ENCODE data around the gene MS4A18.

The MS4A18 gene

DNA sequence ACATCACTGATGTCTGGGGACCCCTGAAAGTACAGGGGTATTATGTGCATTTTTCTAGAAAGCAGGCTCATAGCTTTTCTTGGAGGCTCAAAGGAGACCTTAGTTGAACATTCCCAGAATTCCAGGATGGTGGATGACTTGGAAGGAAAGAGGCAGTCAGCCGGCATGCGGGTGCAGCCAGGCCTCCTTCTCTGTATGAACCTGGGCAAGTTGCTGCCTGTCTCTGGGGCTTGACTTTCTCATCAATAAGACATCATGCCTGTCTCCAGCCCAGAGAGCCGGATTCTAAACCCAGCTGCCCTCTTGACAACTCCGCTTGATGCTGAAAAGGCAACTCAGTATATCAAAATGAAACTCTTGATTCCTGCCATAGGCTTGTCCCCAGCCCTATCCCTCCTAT, 44.8 kb downstream of the MS4A18 start:
- H3K36me3 Mint-ChIP-seq = no peaks in the 10 kb centered on the region

DNA sequence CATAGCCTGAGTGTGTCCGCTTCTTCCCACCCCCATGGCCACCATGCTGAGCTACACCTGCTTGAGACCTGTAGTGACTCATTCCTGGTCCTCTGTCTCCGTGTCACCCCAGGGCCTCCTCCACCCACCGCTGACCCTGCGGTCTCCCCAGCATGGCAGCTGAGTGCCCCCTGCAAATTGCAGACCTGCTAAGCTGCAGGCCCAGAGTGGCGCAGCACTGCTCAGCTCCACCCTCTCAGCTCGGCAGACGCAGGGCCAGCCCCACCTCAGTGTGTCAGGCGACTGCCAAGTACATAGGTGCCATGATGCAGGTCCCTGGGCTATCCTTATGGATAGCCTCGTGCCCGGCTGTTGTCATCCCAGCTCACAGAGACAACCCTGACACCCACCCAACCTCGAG, 45.3 kb downstream of the MS4A18 start:
- peaks cover 3% of the 10 kb centered on the region for H3K9me3 Mint-ChIP-seq
- no peak overlapping the region for H3K27ac Mint-ChIP-seq
- no peak overlapping the region for H3K4me3 Mint-ChIP-seq
- ATAC-seq = no peak
- H3K27me3 Mint-ChIP-seq = peaks cover 64% of the 10 kb centered on the region
- H3K4me1 Mint-ChIP-seq = peaks cover 41% of the 10 kb centered on the region
- H3K36me3 Mint-ChIP-seq = no peaks in the 10 kb centered on the region

More for the DNA sequence above, 44.8 kb downstream of the MS4A18 start:
- peaks cover 69% of the 10 kb centered on the region for H3K27me3 Mint-ChIP-seq
- H3K4me3 Mint-ChIP-seq = no peak overlapping the region
- no peak overlapping the region for H3K27ac Mint-ChIP-seq
- peaks cover 41% of the 10 kb centered on the region for H3K4me1 Mint-ChIP-seq
- ATAC-seq = no peak
- peaks cover 3% of the 10 kb centered on the region for H3K9me3 Mint-ChIP-seq

GRCh38 chr11:60771146-60771545, 46.6 kb downstream of the MS4A18 start:
- Mint-ChIP-seq H3K4me1 (peaks cover 47% of the 10 kb centered on the region), H3K4me3 (no peak overlapping the region), H3K27me3 (peaks cover 52% of the 10 kb centered on the region), H3K9me3 (peaks cover 3% of the 10 kb centered on the region), H3K36me3 (no peaks in the 10 kb centered on the region), H3K27ac (peak overlapping the region; percentile 66)
- ATAC-seq = no peak

DNA sequence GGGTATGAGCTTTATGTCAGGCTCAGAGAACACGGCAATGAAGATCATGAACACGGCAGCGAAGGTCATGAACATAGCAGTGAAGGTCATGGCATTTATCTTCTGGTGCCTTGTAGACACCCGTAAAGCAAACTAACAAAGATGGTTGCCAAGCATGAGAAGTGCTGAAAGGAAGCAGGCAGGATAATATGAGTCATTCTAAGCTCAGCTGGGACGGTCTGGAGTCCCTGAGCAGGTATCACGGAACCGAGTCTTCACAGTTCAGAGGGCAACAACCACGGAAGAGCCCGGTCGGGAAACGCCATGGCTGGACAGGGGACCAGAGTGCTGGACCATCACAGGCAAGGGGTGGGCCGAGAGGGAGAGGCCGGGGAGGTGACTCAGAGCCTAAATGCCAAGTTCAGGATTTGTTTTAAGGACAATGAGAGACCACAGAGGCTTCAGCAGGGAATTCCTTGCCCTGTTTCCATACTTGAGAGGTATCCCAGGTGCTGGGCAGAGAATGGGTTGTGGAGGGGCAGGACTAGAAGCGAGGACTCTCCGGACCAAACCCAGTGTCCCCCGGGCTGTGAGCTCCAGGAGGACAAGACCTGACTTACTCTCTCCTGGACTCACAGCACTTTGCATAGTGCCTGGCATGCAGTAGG, 47.5 kb downstream of the MS4A18 start:
- Mint-ChIP-seq H3K27ac (peak overlapping the region; percentile 66), H3K4me3 (peak overlapping the region; percentile 17)

GRCh38 chr11:60772666-60773065, 48.1 kb downstream of the MS4A18 start:
- Mint-ChIP-seq H3K27me3 (peaks cover 40% of the 10 kb centered on the region), H3K4me3 (peak overlapping the region; percentile 1), H3K4me1 (peaks cover 41% of the 10 kb centered on the region), H3K36me3 (no peaks in the 10 kb centered on the region), H3K27ac (no peak overlapping the region), H3K9me3 (no peaks in the 10 kb centered on the region)
- ATAC-seq = no peak

More for the DNA sequence above, 47.5 kb downstream of the MS4A18 start:
- Mint-ChIP-seq H3K27me3 (peaks cover 43% of the 10 kb centered on the region), H3K36me3 (no peaks in the 10 kb centered on the region), H3K4me1 (peaks cover 43% of the 10 kb centered on the region), H3K9me3 (peaks cover under 1% of the 10 kb centered on the region)
- peak; percentile 78 for ATAC-seq

DNA sequence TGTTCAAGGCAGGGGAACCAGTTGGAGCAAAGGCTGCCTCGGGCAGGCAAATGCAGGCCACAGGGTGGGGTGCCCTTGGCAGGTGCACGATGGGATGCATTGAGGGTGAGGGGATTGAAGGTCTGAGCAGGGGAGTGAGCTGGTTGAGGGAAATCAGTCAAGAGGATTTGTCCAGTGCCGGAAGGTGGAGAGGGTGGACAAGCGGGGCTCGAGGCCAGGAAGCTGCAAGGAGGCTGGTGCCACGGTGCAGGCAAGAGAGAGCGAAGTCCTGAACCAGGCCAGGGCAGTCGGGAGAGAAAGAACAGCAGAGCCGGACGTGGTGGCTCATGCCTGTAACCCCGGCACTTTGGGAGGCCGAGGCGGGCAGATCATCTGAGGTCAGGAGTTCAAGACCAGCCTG, 50.2 kb downstream of the MS4A18 start:
- Mint-ChIP-seq H3K9me3 (no peaks in the 10 kb centered on the region), H3K27ac (no peak overlapping the region), H3K36me3 (no peaks in the 10 kb centered on the region), H3K4me1 (peaks cover 41% of the 10 kb centered on the region), H3K27me3 (peaks cover 20% of the 10 kb centered on the region), H3K4me3 (no peak overlapping the region)
- ATAC-seq = no peak

DNA sequence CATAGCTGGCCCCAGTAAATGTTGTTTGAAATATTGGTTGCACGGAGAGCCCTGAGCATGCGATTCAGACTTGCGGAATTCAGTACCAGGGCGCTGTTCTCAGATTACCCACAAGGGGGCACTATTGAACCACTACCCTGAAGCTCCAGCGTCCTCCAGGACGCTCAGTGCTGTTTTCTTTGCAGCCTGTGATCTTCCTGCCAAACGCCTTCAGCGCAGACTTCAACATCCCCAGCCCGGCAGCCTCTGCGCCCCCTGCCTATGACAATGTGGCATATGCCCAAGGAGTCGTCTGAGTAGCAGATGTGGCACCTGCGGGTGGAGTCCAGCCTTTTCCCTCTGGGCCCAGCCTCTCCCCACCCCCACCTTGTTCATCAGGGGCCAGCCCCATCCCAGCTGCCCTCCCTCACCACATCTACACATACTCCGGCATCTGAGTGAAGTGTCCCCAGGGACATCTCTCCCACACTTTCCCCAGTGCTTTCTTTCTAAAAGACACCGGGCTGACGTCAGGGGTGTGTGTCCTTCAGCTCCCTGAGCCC, 51.0 kb downstream of the MS4A18 start:
- H3K27me3 Mint-ChIP-seq = peaks cover 15% of the 10 kb centered on the region
- ATAC-seq = peak; percentile 86
- H3K4me3 Mint-ChIP-seq = no peak overlapping the region
- H3K27ac Mint-ChIP-seq = no peak overlapping the region
- no peaks in the 10 kb centered on the region for H3K36me3 Mint-ChIP-seq
- no peaks in the 10 kb centered on the region for H3K9me3 Mint-ChIP-seq
- peaks cover 41% of the 10 kb centered on the region for H3K4me1 Mint-ChIP-seq

GRCh38 chr11:60776167-60776566, 51.6 kb downstream of the MS4A18 start:
- peaks cover 40% of the 10 kb centered on the region for H3K4me1 Mint-ChIP-seq
- H3K27ac Mint-ChIP-seq = no peak overlapping the region
- H3K4me3 Mint-ChIP-seq = no peak overlapping the region
- peaks cover 12% of the 10 kb centered on the region for H3K27me3 Mint-ChIP-seq
- H3K36me3 Mint-ChIP-seq = no peaks in the 10 kb centered on the region
- no peaks in the 10 kb centered on the region for H3K9me3 Mint-ChIP-seq
- ATAC-seq = no peak

GRCh38 chr11:60777106-60777505, 52.6 kb downstream of the MS4A18 start:
- Mint-ChIP-seq H3K36me3 (no peaks in the 10 kb centered on the region), H3K4me3 (no peak overlapping the region), H3K9me3 (no peaks in the 10 kb centered on the region)

DNA sequence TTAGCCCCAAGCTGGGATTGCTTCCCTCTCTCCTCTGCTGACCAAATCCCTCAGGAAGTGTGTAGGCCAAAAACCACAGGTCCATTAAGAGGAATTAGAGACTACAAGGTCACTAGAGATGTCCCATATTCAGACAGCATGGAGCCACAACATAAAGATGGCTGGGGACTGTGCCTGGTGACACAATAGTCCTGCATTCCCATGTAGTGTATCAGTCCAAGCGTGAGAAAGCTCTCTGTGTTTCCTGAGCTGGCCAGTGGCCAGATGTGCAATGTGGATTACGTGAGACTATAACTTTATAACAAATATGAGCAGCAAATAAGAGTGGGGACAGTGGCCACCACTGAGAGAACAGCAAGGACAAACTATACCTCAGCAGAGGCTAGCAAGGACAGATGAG, 53.1 kb downstream of the MS4A18 start:
- Mint-ChIP-seq H3K9me3 (no peaks in the 10 kb centered on the region), H3K27me3 (peaks cover 7% of the 10 kb centered on the region), H3K4me1 (peaks cover 29% of the 10 kb centered on the region), H3K36me3 (no peaks in the 10 kb centered on the region), H3K4me3 (no peak overlapping the region), H3K27ac (no peak overlapping the region)
- ATAC-seq = no peak

More at GRCh38 chr11:60777106-60777505, 52.6 kb downstream of the MS4A18 start:
- no peak overlapping the region for H3K27ac Mint-ChIP-seq
- H3K27me3 Mint-ChIP-seq = peaks cover 7% of the 10 kb centered on the region
- H3K4me1 Mint-ChIP-seq = peaks cover 31% of the 10 kb centered on the region
- no peak for ATAC-seq

GRCh38 chr11:60780065-60780464, 55.5 kb downstream of the MS4A18 start:
- Mint-ChIP-seq H3K9me3 (no peaks in the 10 kb centered on the region), H3K27ac (no peak overlapping the region), H3K36me3 (no peaks in the 10 kb centered on the region), H3K27me3 (no peaks in the 10 kb centered on the region), H3K4me1 (peaks cover 10% of the 10 kb centered on the region), H3K4me3 (no peak overlapping the region)
- ATAC-seq = no peak

GRCh38 chr11:60780774-60781173, 56.3 kb downstream of the MS4A18 start:
- Mint-ChIP-seq H3K36me3 (no peaks in the 10 kb centered on the region), H3K9me3 (no peaks in the 10 kb centered on the region), H3K4me1 (peaks cover 3% of the 10 kb centered on the region), H3K4me3 (no peak overlapping the region), H3K27me3 (no peaks in the 10 kb centered on the region), H3K27ac (no peak overlapping the region)
- ATAC-seq = no peak

GRCh38 chr11:60781286-60781980, 56.9 kb downstream of the MS4A18 start:
- Mint-ChIP-seq H3K4me3 (no peak overlapping the region), H3K4me1 (no peaks in the 10 kb centered on the region), H3K36me3 (no peaks in the 10 kb centered on the region), H3K27me3 (no peaks in the 10 kb centered on the region), H3K9me3 (no peaks in the 10 kb centered on the region), H3K27ac (no peak overlapping the region)
- peak; percentile 51 for ATAC-seq

DNA sequence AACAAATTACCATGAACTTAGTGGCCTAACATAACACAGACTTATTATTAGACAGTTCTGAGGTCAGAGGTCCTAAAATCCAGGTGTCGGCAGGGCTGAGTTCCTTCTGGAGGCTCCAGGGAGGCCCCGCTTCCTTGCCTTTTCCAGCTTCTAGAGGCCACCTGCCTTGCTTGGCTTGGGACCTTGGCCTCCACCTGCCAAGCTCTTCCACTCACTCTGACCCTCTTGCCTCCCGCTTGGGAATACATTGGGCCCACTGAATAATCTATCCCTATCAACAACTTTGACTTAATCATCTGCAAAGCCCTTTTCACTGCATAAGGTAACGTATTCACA, 57.4 kb downstream of the MS4A18 start:
- no peak overlapping the region for H3K27ac Mint-ChIP-seq
- H3K4me1 Mint-ChIP-seq = no peaks in the 10 kb centered on the region
- no peaks in the 10 kb centered on the region for H3K27me3 Mint-ChIP-seq
- no peak for ATAC-seq
- no peaks in the 10 kb centered on the region for H3K36me3 Mint-ChIP-seq
- H3K4me3 Mint-ChIP-seq = no peak overlapping the region
- H3K9me3 Mint-ChIP-seq = no peaks in the 10 kb centered on the region

GRCh38 chr11:60782393-60783140, 58.0 kb downstream of the MS4A18 start:
- no peak for ATAC-seq
- no peak overlapping the region for H3K27ac Mint-ChIP-seq
- no peaks in the 10 kb centered on the region for H3K4me1 Mint-ChIP-seq
- no peaks in the 10 kb centered on the region for H3K27me3 Mint-ChIP-seq
- no peaks in the 10 kb centered on the region for H3K9me3 Mint-ChIP-seq
- no peaks in the 10 kb centered on the region for H3K36me3 Mint-ChIP-seq
- H3K4me3 Mint-ChIP-seq = no peak overlapping the region

Data from stimulated activated memory B cell treated with anti-CD40 and anti-IgM and Interleukin-4, amounts not matched to agents 10 μg/mL and 1 μg/mL and 100 μg/mL, for 72 hours (primary cell).